SJSA1 (cell line): Measurements from ENCODE around the gene CYBA. TPM values are rescaled to one million over a fixed set of nuclear protein-coding genes. Genes with fewer than 3 reads are reported as not detected.

Experiments
- DNase-seq, 2 experiments: peaks; one replicate each; pipeline ENCODE4 v3.0.0-alpha.2; 2015 to 2020; ENCODE audit warnings: low spot score in 2 of 2, low read depth in 1 of 2
- H3K27ac ChIP-seq: fragments of 250-450 bp; sonication (Bioruptor Pico); 2 replicates; pipeline ENCODE4 v1.5.1; 2020; ENCODE audit warnings: mild to moderate bottlenecking, moderate library complexity
- H3K27me3 ChIP-seq: fragments of 250-450 bp; sonication (Bioruptor Pico); replicated peaks from 2 replicates; pipeline ENCODE4 v1.5.1; 2020; ENCODE audit warnings: mild to moderate bottlenecking, moderate library complexity
- H3K36me3 ChIP-seq: fragments of 250-450 bp; sonication (Bioruptor Pico); 2 replicates; pipeline ENCODE4 v1.5.1; 2020; ENCODE audit warnings: mild to moderate bottlenecking
- H3K4me1 ChIP-seq: fragments of 250-450 bp; sonication (Bioruptor Pico); replicated peaks from 2 replicates; pipeline ENCODE4 v1.6.1; 2021; ENCODE audit warnings: mild to moderate bottlenecking
- H3K4me3 ChIP-seq: fragments of 250-450 bp; sonication (Bioruptor Pico); 2 replicates; pipeline ENCODE4 v1.5.1; 2020; ENCODE audit warnings: mild to moderate bottlenecking
- H3K9me3 ChIP-seq: fragments of 250-450 bp; sonication (Bioruptor Pico); replicated peaks from 2 replicates; pipeline ENCODE4 v1.5.1; 2020; ENCODE audit warnings: mild to moderate bottlenecking
- total RNA-seq: library from RNA; depleted of rRNA; stranded (reverse); fragments of >200 nt; shearing (Covaris generic); gene quantifications from 2 replicates; pipeline ENCODE4 v1.2.3, GENCODE V29; 2014

The CYBA gene
- total RNA-seq, 1 experiment from 2014 or later = not detected

GRCh38 chr16:88640498-88641247 lies 10.2 kb downstream of the CYBA start:
- no peaks in the 10 kb centered on the region for H3K4me1 ChIP-seq
- no peaks in the 10 kb centered on the region for H3K9me3 ChIP-seq
- no peak overlapping the region for H3K27ac ChIP-seq
- DNase-seq = no peak
- no peak overlapping the region for H3K4me3 ChIP-seq
- peaks cover 32% of the 10 kb centered on the region for H3K27me3 ChIP-seq
- H3K36me3 ChIP-seq = no peaks in the 10 kb centered on the region

GRCh38 chr16:88640039-88640495 lies 10.8 kb downstream of the CYBA start:
- H3K4me3 ChIP-seq = no peak overlapping the region
- no peak for DNase-seq

GRCh38 chr16:88639231-88640038 lies 11.4 kb downstream of the CYBA start:
- Histone ChIP-seq H3K4me3 (no peak overlapping the region), H3K27ac (no peak overlapping the region), H3K9me3 (no peaks in the 10 kb centered on the region), H3K4me1 (no peaks in the 10 kb centered on the region), H3K36me3 (peaks cover under 1% of the 10 kb centered on the region), H3K27me3 (peaks cover 32% of the 10 kb centered on the region)
- no peak for DNase-seq

More at GRCh38 chr16:88640039-88640495, 10.8 kb downstream of the CYBA start:
- Histone ChIP-seq H3K9me3 (no peaks in the 10 kb centered on the region), H3K27ac (no peak overlapping the region), H3K27me3 (peaks cover 32% of the 10 kb centered on the region), H3K4me1 (no peaks in the 10 kb centered on the region), H3K36me3 (no peaks in the 10 kb centered on the region)

GRCh38 chr16:88638323-88639230 lies 12.3 kb downstream of the CYBA start, which contains the start of gene IL17C:
TSS of gene IL17C (plus strand) at chr16:88638572. CDS start at chr16:88638642, 70 bp downstream.
- no peaks in the 10 kb centered on the region for H3K9me3 ChIP-seq
- H3K4me3 ChIP-seq = no peak within 1 kb of the TSS
- DNase-seq = no peak
- peaks cover 26% of the 10 kb centered on the region for H3K27me3 ChIP-seq
- H3K36me3 ChIP-seq = peaks cover 9% of the 10 kb centered on the region
- no peak within 1 kb of the TSS for H3K27ac ChIP-seq
- no peaks in the 10 kb centered on the region for H3K4me1 ChIP-seq

GRCh38 chr16:88636488-88637265 lies 14.2 kb downstream of the CYBA start:
- no peaks in the 10 kb centered on the region for H3K4me1 ChIP-seq
- H3K36me3 ChIP-seq = peaks cover 23% of the 10 kb centered on the region
- no peak for DNase-seq

GRCh38 chr16:88635671-88636319 lies 15.1 kb downstream of the CYBA start:
- no peak for DNase-seq
- peaks cover 25% of the 10 kb centered on the region for H3K27me3 ChIP-seq
- peaks cover 27% of the 10 kb centered on the region for H3K36me3 ChIP-seq
- H3K4me3 ChIP-seq = no peak overlapping the region
- no peaks in the 10 kb centered on the region for H3K9me3 ChIP-seq
- H3K27ac ChIP-seq = no peak overlapping the region
- H3K4me1 ChIP-seq = no peaks in the 10 kb centered on the region

More at GRCh38 chr16:88636488-88637265, 14.2 kb downstream of the CYBA start:
- no peaks in the 10 kb centered on the region for H3K9me3 ChIP-seq
- no peak overlapping the region for H3K27ac ChIP-seq
- H3K27me3 ChIP-seq = peaks cover 26% of the 10 kb centered on the region
- H3K4me3 ChIP-seq = no peak overlapping the region

- DNase-seq = no peak
- Histone ChIP-seq H3K27me3 (peaks cover 19% of the 10 kb centered on the region), H3K9me3 (no peaks in the 10 kb centered on the region), H3K27ac (no peak overlapping the region), H3K4me3 (no peak overlapping the region), H3K36me3 (peaks cover 34% of the 10 kb centered on the region), H3K4me1 (no peaks in the 10 kb centered on the region)
Observed at GRCh38 chr16:88634994-88635670, 15.7 kb downstream of the CYBA start.

DNA sequence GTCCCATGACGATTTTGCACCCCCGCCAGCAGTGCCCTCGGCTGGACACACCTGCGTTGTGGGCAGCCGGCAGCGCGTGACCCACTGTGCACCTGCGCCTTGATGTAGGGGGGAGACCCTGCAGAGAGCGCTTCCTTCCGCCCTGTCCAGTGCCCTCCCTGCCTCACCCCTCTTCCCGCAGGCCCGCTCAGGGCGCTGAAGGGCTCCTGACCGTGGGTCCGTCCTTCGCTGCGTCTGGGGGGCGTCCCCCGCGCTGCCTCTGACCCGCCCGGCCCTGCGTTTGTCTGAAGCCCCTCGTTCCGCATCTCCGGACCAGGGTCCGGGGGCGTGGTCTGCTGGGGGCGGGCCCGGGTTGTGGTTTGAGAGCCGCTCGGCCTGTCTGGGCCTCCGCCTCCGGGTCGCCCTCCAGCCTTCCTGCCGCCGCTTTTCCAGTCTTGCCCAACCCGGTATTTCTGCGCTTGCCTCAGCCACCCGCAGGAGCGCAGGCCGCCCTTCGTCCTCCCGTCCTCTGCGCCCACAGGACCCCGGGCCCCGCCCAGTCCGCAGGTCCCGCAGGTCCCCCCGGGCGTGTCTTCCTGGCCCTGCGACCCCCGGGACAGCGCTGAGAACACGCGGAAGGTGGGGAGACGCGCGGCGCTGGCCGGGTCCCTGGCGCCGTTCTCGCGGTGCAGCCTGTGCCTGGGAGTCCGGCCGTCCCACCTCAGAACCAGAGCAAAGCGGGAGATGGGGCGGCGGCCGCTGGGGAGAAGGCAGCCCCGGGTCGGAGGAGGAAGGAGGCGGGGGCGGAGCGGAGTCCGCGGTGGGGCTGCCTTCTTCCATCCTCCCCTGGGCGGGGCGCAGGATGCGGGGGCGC lies 16.5 kb downstream of the CYBA start:
- H3K9me3 ChIP-seq = no peaks in the 10 kb centered on the region
- H3K27ac ChIP-seq = no peak overlapping the region
- H3K4me1 ChIP-seq = no peaks in the 10 kb centered on the region
- peaks cover 11% of the 10 kb centered on the region for H3K27me3 ChIP-seq
- H3K4me3 ChIP-seq = no peak overlapping the region
- no peak for DNase-seq
- peaks cover 41% of the 10 kb centered on the region for H3K36me3 ChIP-seq

- Histone ChIP-seq H3K4me1 (no peaks in the 10 kb centered on the region), H3K4me3 (no peak overlapping the region)
- DNase-seq = no peak
Observed at GRCh38 chr16:88633684-88634140, 17.1 kb downstream of the CYBA start.

DNA sequence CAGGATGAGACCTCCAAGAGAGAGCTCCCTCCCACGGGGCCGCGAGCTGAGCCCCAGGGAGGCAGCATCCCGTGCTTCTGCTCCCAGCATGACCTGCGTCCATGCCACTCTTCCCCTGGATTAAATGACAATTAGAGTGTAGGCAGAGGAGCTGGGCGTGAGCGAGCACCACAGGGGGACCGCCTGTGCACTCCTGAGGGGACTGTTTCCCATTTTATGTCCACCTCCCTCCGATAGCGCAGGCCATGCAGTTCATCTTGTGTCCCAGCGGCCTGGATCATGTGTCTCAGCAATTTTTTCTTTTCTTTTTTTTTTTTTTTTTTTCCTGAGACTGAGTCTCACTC lies 18.3 kb downstream of the CYBA start:
- Histone ChIP-seq H3K27ac (no peak overlapping the region), H3K36me3 (peaks cover 59% of the 10 kb centered on the region), H3K9me3 (no peaks in the 10 kb centered on the region), H3K27me3 (no peaks in the 10 kb centered on the region), H3K4me1 (peaks cover under 1% of the 10 kb centered on the region), H3K4me3 (no peak overlapping the region)
- DNase-seq = no peak

More at GRCh38 chr16:88633684-88634140, 17.1 kb downstream of the CYBA start:
- Histone ChIP-seq H3K36me3 (peaks cover 48% of the 10 kb centered on the region), H3K27me3 (peaks cover 4% of the 10 kb centered on the region), H3K9me3 (no peaks in the 10 kb centered on the region), H3K27ac (no peak overlapping the region)

DNA sequence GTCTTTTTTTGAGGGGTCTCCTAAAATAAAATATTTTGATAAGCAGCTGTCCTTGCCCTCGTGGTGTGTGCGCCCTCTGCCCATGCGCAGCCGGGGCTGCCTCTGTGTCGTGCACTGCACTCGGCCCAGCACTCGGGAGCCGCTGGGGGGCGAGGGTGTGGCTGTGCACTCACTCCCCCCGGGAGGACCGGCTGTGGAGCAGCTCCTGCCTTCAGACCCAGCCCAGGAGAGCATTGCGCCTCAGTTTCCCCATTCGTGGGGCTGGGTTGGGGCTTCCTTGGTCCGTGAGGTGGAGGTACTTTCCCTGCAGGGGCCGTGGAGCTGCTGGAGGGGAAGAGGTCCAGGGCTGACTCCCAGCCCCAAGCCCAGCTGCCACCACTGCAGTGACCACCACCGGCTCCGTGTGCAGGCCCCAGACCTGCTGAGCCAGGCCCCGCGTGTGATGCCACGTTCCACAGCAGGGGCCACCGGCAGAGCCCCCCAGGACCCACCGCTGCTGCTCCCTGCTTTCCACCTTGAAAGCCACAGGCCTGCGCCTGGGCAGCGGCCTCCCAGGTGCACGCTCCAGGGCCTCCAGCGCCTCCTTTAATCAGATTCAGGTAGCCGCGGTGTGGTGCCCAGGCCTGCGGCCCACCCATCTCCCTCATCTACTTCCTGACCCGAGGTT lies 18.8 kb downstream of the CYBA start:
- Histone ChIP-seq H3K27me3 (no peaks in the 10 kb centered on the region), H3K36me3 (peaks cover 64% of the 10 kb centered on the region), H3K27ac (no peak overlapping the region), H3K4me3 (no peak overlapping the region), H3K4me1 (peaks cover 6% of the 10 kb centered on the region), H3K9me3 (no peaks in the 10 kb centered on the region)
- no peak for DNase-seq
